Stimulated activated CD4-positive, alpha-beta T cell treated with anti-CD3 and anti-CD28 coated beads, TNF-alpha, amount 100 ng/mL, for 1 hour (primary cell): Measurements from ENCODE around the gene PLIN4.

Experiments used
- DNase-seq, 3 donors: peaks; one replicate each; pipeline ENCODE4 v3.0.0-alpha.2; 2020; ENCODE audit warnings: low read depth in 3 of 3, low spot score in 1 of 3

PLIN4 gene

DNA sequence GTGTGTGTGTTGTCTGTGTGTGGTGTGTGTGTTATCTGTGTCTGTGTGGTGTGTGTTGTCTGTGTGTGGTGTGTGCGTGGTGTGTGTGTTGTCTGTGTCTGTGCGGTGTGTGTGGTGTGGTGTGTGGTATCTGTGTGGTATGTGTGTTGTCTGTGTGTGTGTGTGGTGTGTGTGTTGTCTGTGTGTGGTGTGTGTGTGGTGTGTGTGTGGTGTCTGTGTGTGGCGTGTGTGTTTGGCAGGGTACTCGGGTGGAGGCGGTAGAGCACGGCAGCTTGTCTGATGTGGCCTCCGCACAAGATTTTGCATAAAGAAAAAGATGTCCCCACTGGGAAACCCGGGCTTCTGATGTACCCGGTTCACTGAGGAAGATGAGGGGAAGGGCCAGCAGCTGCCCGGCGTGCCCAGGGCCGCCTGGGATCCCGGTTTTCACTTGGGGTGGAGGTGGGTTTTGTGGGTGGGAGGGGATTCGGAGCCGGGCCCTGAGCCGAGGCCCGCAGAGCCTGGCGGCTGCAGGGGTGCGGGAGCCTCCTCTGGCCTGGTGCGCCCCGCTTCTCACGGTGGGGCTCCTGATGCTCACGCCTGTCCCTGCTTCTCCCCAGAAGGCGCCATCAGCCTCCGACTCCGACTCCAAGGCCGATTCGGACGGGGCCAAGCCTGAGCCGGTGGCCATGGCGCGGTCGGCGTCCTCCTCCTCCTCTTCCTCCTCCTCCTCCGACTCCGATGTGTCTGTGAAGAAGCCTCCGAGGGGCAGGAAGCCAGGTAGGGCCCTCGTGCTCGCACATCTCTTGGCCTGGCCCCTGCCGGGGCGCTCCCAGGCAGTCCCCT is 25.0 kb downstream of the PLIN4 start:
- DNase-seq, result no peak

DNA sequence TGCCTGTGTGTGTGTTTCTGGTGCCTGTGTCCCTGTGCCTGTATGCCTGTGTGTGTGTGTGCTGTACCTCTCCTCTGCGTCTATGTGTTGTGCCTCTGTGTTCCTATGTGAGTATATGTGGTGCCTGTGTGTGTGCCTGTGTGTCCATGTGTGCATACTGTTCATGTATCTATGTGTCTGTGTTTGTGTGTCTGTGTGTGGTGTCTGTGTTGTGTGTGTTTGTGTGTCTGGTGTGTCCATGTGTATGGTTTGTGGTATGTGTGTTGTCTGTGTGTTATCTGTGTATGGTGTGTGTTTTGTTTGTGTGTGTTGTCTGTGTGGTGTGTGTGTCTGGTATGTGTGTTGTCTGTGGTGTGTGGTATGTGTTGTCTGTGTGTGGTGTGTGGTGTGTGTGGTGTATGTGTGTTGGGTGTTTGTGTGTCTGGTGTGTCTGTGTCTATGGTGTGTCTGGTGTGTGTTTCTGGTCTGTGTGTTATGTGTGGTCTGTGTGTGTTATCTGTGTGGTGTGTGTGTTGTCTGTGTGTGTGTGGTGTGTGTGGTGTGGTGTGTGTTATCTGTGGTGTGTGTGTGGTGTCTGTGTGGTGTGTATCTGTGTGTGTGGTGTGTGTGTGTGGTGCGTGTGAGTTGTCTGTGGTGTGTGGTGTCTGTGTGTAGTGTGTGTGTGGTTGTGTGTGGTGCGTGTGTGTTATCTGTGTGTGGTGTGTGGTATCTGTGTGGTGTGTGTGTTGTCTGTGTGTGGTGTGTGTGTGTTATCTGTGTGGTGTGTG is 25.8 kb downstream of the PLIN4 start:
- no peak for DNase-seq

DNA sequence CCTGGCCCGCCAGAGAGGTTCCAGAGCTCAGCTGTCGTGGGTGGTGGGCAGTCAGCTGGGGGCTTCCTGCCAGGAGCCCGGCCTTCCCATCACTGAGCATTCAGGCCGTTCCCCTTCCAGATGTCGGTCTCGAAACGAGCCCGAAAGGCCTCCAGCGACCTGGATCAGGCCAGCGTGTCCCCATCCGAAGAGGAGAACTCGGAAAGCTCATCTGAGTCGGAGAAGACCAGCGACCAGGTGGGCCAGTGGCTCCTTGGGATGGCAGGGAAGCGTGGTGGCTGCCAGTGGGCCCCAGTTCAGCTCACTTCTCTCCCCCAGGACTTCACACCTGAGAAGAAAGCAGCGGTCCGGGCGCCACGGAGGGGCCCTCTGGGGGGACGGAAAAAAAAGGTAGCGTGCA is 26.8 kb downstream of the PLIN4 start:
- DNase-seq, result no peak

DNA sequence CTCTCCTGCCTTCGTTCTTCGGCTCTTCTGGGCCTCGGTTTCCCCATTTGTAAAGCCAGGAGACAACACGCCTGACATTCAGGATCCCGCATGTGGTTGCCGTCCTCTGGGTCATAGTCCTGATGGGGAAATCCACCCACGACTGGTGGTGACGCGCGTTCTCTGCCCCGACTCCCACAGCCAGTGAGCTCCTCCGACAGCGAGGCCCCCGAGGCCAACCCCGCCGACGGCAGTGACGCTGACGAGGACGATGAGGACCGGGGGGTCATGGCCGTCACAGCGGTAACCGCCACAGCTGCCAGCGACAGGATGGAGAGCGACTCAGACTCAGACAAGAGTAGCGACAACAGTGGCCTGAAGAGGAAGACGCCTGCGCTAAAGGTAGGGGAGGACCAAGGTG is 29.8 kb downstream of the PLIN4 start:
- DNase-seq, result no peak

DNA sequence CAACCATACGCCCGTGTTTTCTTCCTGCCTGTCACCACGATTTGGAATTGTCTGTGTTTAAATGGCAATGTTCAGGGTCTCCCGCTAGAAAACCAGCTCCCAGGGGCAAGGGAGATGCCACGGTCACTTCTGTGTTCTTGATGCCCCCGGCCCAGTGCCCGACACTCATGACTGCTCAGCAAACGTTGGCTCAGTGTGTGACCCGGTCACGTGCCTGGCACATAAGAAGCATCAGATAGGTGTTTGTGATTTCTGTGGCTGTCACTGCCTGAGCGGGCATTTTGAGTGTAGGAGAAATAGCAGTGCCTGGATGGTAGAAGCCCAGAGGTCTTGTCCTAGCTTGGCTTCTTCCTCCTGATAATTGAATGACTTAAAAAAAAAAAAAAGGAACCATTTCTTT is 30.7 kb downstream of the PLIN4 start:
- DNase-seq, result no peak

DNA sequence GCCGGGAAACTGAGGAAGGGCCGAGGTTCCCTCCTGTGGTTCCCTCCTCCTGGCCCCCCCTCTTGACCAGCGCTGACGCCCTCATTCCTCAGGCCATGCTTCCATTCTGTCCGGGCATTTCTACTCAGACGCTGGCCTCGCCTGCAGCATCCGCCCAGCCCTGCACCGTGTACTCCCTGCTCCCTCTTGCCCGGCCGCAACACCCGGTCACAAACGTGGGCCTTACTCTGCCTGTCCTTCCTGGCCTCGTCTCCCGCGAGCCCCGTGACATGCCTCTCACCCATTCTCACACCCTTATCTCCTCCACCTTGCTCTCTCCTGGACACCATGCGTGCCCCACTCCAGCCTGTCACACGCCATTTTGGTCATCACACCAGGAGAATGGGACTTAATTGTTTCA is 34.9 kb downstream of the PLIN4 start:
- no peak for DNase-seq

DNA sequence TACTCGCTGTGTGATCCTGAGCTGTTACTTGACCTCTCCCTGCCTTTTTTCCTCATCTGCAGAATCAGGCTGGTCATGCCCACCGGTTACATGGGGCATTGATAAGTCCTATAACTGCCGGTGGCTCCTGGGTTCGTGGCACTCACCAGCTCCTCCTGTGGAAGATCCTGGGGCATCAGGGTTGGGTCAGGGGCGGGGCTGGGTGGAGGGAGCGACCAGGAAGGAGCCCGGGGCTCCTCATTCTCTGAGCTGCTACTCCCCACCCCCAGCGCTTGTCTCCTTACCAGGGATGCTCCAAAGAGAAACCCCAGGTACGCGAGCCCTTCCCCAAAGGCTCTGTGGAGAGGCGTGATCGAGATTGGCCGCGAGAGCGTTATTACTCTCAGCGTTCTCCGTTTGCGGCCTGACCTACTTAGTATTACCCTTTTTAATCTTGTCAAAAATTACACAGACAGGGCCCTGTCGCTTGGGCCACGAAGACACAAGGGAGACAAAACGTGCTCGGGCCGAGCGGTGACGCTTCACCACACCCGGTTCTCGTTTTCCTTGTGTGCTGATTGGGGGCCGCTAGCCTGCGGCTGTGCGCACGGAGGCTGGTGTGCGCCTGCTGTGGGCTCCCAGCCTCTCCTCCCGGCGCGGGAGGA is 35.4 kb downstream of the PLIN4 start:
- no peak for DNase-seq

DNA sequence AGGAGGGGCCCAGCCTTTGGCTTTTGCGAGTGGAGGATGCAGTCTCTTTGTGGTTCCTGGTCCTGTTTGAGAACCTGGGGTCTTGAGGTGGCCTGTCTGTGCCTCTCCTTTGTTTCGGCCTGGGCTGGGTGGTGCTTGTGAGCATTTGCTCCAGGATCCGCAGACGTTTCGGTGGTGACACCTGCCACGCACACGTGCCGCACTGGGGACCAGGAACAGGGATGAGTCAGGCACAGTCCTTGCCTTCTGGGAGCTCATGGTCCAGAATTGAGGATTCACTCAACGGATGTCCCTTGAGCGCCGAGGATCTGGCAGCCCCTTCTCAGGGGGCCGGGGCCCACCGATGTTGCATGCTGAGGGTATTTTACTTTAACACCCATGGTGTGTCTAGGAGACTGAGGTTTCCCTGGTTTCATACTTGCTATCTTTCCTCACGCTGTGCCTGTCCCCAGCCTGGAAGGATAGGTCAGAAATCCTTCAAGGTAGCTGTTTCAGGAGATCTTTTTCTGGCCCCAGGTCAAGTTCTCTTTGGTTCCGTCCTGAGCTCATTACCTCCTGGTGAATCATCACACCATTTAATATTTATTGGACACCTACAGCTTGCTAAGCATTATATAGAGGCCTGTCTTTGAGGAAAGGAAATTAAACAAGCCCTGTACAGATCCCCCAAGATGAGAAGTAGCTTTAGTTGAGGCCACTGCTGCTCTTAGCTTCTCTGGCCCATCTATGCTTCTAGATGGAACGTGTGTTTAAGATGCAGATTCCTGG is 41.1 kb downstream of the PLIN4 start:
- DNase-seq, result no peak

DNA sequence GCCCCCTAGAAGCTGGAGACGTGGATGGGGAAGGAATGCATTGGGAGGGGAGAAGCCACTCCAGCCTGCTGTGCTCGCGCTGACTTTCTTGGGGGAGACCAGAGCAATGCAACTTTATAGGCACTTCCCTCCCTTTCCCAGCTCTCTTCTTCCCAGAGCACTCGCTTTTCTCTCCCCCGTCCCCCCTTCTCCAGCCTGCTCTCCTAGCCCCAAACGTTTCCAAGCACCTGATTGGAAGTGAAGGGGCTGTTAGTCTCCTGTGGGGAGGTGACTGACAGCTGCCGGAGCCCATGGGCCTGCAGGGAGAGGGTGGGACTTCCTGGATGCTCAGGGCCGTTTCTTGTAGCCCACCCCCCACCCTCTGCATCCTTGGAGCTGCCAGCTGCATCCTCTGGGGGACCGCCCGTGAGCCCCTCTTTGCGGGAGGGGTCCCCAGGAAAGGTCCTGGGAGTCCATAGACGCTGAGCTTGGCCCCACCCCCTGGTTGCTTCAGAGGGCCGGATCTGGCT is 43.7 kb downstream of the PLIN4 start:
- DNase-seq, result no peak

DNA sequence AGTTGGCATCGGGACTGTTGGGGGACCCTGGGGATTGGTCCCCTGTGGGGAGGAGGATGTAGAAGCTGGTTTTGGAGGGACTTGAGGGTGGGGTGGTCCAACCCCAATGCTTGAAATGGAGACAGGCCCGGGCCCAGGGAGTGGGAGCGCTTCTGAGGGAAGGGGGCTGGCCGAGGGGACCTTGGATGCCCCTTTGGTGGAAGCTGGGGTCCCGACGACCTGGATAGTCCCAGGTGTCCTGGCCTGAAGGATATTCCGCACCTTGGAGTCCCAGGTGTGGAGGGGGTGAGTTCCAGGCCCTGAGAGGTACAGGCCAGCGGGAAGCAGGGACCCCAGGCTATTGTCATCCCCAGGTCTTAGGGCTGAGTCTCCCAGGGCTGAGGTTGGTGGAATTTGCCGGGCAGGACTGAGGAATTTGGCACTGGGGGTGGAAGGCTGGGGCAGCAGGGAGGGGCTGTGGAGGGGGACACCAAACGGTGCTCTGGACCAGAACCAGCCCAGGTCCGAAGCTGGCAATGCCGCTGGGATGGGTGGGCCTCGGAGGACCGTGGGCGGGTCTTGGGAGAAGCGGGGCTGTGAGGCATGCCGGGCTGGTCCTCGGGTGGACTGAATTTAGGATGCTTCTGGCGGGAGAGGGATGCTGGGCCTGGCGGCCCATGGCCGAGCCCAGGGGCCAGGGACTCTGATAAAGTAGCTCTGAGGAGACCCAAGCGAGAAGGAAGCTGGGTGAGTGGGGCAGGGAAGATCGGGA is 44.3 kb downstream of the PLIN4 start:
- no peak for DNase-seq

DNA sequence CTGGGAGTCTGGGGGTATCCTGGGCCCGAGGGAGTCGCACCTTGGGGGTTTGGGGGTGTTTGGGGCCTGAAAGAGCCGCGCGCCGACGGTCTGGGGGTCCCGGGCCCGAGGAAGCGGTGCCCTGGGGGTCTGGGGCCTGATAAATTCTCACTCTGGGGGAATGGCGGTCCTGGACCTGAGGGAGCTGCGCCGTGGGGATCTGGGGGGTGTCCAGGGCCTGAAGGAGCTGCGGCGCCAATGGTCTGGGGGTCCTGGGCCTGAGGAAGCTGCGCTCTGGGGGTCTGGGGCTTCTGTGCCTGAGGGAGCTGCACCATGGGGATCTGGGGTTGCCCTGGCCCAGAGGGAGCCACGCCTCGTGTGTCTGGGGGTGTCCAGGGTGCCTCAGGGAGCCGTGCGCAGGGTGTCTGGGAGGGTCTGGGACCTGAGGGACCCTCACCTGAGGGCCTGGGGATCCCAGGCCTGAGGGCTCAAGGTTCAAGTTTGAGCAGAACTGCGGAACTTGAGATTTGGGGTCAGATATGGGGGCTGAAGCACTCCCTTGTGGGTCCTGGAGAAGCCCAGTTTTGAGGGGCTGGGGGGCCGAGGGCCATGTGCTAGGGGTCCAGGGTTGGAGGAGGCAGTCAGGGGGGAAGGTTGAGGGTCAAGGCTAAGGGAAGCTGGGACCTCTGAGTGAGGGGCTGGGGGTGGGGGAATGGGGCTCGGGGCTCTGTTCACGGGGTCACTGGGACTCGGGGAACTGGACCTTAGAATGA is 45.1 kb downstream of the PLIN4 start:
- no peak for DNase-seq

DNA sequence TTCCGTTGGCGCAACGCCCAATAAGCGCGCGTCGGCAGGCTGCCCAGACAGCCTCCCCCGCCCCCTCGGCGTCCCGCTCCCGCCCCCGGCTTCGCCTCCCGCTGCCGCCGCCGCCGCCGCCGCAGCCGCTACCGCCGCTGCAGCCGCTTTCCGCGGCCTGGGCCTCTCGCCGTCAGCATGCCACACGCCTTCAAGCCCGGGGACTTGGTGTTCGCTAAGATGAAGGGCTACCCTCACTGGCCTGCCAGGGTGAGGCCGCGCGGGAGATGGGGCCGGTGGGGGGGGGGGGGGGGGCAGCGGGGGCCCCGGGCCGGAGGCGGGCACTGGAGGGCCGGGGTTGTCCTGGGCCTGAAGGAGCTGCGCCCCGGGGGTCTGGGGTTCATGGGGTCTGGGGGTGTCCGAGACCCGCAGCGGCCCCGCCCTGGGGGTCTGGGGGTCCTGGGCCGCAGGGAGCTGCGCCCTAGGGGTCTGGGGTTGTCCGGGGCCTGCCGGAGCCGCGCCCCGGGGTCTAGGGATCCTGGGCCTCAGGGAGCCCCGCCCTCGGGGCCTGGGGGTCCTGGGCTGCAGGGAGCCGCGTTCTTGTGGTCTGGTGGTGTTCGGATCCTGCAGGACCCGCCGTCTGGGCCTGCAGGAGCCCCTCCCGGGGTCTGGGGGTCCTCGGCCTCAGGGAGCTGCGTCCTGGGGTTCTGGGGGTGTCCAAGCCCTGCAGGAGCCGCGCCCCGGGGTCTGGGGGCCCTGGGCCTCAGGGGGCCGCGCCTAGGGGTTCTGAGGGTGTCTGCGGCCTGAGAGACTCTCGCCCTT is 45.9 kb downstream of the PLIN4 start, which contains the start of gene HDGFL2:
HDGFL2 (plus strand) TSS at position 124 of the 801 bp plus-strand sequence; CDS start at position 178, 54 bp downstream.
- DNase-seq, result peak in 1 of 3 donors; percentile 88

DNA sequence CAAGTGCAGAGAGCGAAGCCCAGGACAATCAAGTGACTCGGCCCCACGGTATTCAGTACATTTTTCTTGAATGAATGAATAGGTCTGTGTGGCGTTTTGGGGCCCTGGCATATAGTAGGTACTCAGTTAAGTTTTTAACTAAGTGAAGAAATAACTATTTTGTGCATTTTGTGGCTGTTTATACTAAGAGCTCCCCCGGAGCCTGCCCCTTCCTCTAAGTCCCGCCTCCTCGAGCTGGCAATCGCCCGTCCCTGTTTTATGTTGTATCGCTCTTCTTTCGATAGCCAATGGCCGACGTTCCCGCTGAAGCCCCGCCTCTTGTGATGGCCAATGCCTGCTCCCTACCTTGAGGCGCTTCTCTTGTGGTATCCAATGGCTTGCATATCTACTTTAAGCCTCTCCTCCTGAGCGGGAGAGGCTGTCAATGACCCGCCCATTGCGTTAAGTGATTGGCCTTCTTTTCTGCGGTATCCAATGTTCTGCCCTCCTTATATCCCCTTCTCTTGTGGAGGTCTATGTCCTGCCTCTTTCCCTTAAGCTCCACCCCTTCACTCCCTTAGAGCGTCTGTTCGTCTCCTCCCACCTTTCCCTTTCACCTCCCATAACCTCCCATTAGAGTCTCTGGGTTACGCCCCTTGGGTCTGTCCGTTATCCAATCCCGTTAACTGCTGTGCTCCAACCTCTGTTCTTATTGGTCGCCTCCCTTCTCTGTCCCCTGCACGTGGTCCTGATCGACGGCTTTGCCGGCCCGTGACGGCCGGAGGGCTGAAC is 46.7 kb downstream of the PLIN4 start:
- DNase-seq, result peak; percentile 85 to 95 (median 95)

DNA sequence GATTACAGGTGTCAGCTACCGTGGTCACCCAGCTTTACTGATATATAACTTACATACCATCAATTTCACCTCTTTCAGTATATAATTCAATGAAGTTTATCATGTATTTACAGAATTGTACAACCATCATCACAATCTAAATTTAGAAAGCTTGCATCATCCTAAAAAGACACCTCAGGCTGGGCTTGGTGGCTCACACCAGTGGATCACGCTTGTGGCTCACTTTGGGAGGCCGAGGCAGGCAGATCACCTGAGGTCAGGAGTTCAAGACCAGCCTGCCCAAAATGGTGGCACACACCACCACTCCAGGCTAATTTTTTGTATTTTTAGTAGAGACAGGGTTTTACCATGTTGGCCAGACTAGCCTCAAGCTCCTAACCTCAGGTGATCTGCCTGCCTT is 50.5 kb downstream of the PLIN4 start:
- DNase-seq, result no peak

DNA sequence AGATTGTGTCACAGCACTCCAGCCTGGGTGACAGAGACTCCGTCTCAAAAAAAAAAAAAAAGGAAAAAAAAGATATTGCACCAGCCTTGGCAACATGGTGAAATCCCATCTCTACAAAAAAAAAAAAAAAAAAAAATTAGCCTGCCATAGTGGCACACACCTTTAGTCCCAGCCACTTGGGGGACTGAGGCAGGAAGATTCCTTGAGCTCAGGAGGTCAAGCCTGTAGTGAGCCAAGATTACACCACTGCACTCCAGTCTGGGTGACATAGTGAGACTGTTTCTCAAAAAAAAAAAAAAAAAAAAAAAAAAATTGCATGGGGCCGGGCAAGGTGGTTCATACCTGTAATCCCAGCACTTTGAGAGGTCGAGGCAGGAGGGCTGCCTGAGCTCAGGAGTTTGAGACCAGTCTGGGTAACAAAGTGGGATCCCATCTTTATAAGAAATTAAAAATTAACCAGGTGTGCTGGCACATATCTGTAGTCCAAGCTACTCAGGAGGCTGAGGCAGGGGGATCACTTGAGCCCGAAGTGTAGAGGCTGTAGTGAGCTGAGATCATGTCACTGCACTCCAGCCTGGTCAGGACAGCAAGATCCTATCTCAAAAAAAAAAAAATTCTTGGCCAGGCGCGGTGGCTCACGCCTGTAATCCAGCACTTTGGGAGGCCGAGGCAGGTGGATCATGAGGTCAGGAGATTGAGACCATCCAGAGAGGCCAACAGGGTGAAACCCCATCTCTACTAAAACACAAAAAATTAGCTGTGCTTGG is 53.3 kb downstream of the PLIN4 start:
- no peak for DNase-seq

DNA sequence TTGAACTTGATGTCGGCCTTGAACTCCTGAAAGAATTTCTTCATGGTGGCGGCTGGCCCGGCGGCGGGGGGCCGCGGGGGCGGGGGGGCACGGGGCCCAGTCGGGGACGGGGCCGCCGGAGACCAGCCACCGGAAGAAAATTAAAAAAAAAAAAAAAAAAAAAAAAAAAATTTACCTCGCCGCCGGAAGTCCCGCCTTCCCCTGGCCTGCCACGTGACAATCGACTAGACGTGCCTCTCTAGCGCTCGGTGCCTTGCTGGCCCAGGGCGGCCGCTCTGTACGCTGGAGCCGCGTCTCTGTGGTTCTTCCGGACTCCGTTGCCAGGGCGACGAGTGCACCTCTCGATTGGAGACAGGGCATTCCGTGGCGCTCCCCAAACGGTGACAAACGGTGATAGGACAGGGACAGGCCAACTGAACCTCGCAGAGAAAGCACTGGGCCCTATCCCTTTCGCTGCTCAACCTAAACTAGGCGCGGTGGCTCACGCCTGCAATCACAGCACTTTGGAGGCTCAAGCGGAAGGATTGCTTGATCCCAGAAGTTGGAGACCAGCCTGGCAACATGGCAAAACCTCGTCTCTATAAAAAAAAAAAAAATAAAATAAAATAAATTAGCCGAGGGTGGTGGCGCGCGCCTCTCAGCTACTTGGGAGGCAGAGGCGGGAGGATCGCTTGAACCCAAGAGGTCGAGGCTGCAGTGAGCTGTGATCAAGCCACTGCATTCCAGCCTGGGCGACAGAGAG is 60.5 kb downstream of the PLIN4 start, which contains the start of gene UBXN6:
UBXN6 (minus strand) TSS at position 141 of the 742 bp plus-strand sequence; CDS start at position 44, 97 bp downstream.
- peak; percentile 89 to 97 (median 94) for DNase-seq
